ENCODE measurements around the gene ST8SIA5.

ST8SIA5 gene

DNA sequence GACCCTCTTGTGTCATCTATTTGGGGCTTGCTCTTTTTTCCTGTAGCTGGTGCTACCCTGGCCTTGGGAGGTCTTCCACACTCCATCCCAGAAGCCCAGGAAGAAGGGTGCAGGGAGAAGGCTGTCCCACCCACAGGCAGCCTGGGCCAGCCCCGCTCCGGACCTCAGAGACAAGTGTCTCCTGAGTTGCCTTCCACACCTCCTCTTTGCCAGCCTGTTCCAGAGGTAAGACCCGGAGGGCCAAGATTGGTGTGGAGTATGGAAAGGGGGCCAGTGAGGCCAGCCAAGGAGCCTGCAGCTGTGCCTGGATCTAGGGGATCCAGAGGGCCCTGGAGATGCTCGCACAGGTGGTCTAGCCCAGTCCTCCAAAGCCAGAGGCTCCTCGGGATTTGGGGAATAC lies 40.5 kb downstream of the ST8SIA5 start (continued):
- no peak for TF ChIP-seq CSDC2 (CRISPR knock-in tag; IDR thresholded peaks at IDR 0.05)
- TF ChIP-seq ZC3H10 (CRISPR knock-in tag; IDR thresholded peaks at IDR 0.05), result no peak
- no peak for TF ChIP-seq TCF4 (CRISPR knock-in tag; IDR thresholded peaks at IDR 0.05; ENCODE audit: borderline replicate concordance)
- no peak for TF ChIP-seq ZFP30 (CRISPR knock-in tag; IDR thresholded peaks at IDR 0.05)
- TF ChIP-seq RARB (CRISPR knock-in tag; IDR thresholded peaks at IDR 0.05), result no peak
- no peak for TF ChIP-seq TOX (CRISPR knock-in tag; IDR thresholded peaks at IDR 0.05; ENCODE audit: borderline replicate concordance)
- TF ChIP-seq ZNF565 (CRISPR knock-in tag; conservative IDR thresholded peaks at IDR 0.05; ENCODE audit: low read depth), result no peak

- no peak for ATAC-seq
- TF ChIP-seq, protein P1, sequence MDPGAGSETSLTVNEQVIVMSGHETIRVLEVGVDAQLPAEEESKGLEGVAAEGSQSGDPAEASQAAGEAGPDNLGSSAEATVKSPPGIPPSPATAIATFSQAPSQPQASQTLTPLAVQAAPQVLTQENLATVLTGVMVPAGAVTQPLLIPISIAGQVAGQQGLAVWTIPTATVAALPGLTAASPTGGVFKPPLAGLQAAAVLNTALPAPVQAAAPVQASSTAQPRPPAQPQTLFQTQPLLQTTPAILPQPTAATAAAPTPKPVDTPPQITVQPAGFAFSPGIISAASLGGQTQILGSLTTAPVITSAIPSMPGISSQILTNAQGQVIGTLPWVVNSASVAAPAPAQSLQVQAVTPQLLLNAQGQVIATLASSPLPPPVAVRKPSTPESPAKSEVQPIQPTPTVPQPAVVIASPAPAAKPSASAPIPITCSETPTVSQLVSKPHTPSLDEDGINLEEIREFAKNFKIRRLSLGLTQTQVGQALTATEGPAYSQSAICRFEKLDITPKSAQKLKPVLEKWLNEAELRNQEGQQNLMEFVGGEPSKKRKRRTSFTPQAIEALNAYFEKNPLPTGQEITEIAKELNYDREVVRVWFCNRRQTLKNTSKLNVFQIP (CRISPR knock-in tag; IDR thresholded peaks at IDR 0.05; ENCODE audit: borderline replicate concordance, low read depth), result no peak
- TF ChIP-seq, protein P2, sequence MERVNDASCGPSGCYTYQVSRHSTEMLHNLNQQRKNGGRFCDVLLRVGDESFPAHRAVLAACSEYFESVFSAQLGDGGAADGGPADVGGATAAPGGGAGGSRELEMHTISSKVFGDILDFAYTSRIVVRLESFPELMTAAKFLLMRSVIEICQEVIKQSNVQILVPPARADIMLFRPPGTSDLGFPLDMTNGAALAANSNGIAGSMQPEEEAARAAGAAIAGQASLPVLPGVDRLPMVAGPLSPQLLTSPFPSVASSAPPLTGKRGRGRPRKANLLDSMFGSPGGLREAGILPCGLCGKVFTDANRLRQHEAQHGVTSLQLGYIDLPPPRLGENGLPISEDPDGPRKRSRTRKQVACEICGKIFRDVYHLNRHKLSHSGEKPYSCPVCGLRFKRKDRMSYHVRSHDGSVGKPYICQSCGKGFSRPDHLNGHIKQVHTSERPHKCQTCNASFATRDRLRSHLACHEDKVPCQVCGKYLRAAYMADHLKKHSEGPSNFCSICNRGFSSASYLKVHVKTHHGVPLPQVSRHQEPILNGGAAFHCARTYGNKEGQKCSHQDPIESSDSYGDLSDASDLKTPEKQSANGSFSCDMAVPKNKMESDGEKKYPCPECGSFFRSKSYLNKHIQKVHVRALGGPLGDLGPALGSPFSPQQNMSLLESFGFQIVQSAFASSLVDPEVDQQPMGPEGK (CRISPR knock-in tag; IDR thresholded peaks at IDR 0.05; ENCODE audit: borderline replicate concordance), result no peak
- TF ChIP-seq ZNF8 (CRISPR knock-in tag; IDR thresholded peaks at IDR 0.05), result no peak
- TF ChIP-seq, protein P3, sequence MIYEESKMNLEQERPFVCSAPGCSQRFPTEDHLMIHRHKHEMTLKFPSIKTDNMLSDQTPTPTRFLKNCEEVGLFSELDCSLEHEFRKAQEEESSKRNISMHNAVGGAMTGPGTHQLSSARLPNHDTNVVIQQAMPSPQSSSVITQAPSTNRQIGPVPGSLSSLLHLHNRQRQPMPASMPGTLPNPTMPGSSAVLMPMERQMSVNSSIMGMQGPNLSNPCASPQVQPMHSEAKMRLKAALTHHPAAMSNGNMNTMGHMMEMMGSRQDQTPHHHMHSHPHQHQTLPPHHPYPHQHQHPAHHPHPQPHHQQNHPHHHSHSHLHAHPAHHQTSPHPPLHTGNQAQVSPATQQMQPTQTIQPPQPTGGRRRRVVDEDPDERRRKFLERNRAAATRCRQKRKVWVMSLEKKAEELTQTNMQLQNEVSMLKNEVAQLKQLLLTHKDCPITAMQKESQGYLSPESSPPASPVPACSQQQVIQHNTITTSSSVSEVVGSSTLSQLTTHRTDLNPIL (CRISPR knock-in tag; IDR thresholded peaks at IDR 0.05; ENCODE audit: low read depth), result no peak
- no peak for TF ChIP-seq ZNF70 (CRISPR knock-in tag; IDR thresholded peaks at IDR 0.05)
- TF ChIP-seq, protein P4, sequence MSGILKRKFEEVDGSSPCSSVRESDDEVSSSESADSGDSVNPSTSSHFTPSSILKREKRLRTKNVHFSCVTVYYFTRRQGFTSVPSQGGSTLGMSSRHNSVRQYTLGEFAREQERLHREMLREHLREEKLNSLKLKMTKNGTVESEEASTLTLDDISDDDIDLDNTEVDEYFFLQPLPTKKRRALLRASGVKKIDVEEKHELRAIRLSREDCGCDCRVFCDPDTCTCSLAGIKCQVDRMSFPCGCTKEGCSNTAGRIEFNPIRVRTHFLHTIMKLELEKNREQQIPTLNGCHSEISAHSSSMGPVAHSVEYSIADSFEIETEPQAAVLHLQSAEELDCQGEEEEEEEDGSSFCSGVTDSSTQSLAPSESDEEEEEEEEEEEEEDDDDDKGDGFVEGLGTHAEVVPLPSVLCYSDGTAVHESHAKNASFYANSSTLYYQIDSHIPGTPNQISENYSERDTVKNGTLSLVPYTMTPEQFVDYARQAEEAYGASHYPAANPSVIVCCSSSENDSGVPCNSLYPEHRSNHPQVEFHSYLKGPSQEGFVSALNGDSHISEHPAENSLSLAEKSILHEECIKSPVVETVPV (CRISPR knock-in tag; IDR thresholded peaks at IDR 0.05), result no peak
- TF ChIP-seq RARB (CRISPR knock-in tag; IDR thresholded peaks at IDR 0.05), result no peak
- no peak for TF ChIP-seq ZC3H10 (CRISPR knock-in tag; IDR thresholded peaks at IDR 0.05)
- TF ChIP-seq OSR1 (CRISPR knock-in tag; IDR thresholded peaks at IDR 0.05), result no peak
- TF ChIP-seq ESRRG (CRISPR knock-in tag; IDR thresholded peaks at IDR 0.05), result no peak
- TF ChIP-seq GLIS3 (CRISPR knock-in tag; IDR thresholded peaks at IDR 0.05), result no peak
Measured at GRCh38 chr18:46715062-46715461, 41.8 kb downstream of the ST8SIA5 start.

- peak; percentile 62 for ATAC-seq
- TF ChIP-seq OSR1 (CRISPR knock-in tag; IDR thresholded peaks at IDR 0.05), result no peak
- TF ChIP-seq, protein P5, sequence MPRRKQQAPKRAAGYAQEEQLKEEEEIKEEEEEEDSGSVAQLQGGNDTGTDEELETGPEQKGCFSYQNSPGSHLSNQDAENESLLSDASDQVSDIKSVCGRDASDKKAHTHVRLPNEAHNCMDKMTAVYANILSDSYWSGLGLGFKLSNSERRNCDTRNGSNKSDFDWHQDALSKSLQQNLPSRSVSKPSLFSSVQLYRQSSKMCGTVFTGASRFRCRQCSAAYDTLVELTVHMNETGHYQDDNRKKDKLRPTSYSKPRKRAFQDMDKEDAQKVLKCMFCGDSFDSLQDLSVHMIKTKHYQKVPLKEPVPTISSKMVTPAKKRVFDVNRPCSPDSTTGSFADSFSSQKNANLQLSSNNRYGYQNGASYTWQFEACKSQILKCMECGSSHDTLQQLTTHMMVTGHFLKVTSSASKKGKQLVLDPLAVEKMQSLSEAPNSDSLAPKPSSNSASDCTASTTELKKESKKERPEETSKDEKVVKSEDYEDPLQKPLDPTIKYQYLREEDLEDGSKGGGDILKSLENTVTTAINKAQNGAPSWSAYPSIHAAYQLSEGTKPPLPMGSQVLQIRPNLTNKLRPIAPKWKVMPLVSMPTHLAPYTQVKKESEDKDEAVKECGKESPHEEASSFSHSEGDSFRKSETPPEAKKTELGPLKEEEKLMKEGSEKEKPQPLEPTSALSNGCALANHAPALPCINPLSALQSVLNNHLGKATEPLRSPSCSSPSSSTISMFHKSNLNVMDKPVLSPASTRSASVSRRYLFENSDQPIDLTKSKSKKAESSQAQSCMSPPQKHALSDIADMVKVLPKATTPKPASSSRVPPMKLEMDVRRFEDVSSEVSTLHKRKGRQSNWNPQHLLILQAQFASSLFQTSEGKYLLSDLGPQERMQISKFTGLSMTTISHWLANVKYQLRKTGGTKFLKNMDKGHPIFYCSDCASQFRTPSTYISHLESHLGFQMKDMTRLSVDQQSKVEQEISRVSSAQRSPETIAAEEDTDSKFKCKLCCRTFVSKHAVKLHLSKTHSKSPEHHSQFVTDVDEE (CRISPR knock-in tag; IDR thresholded peaks at IDR 0.05), result no peak
- TF ChIP-seq TOX (CRISPR knock-in tag; IDR thresholded peaks at IDR 0.05; ENCODE audit: borderline replicate concordance), result no peak
- no peak for TF ChIP-seq GLIS3 (CRISPR knock-in tag; IDR thresholded peaks at IDR 0.05)
- no peak for TF ChIP-seq ZC3H10 (CRISPR knock-in tag; IDR thresholded peaks at IDR 0.05)
- no peak for TF ChIP-seq RARB (CRISPR knock-in tag; IDR thresholded peaks at IDR 0.05)
- TF ChIP-seq ISL1 (CRISPR knock-in tag; IDR thresholded peaks at IDR 0.05), result no peak
- no peak for TF ChIP-seq CSDC2 (CRISPR knock-in tag; IDR thresholded peaks at IDR 0.05)
Measured at GRCh38 chr18:46712406-46712805, 44.4 kb downstream of the ST8SIA5 start.

DNA sequence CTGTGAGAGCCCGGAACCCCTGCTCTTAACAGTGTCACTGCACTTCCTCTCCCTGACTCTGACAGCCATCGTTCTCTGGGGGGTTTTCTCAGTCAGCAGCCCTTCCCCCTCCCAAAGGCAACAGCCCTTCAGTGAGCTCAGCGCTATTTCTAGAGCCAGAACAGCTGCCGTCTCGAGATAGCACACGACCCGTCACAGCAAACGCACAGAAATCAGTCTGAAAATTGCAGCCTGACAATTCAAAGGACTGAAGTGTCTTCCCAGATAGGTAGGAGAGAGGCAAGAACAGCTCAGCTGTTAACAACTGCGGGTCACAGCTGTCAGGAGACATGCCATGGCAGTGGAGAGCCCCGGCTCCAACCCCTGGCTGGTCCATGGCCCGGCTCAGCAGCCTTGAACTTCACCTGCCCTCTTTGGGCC lies 45.4 kb downstream of the ST8SIA5 start:
- no peak for TF ChIP-seq ZFP3 (CRISPR knock-in tag; IDR thresholded peaks at IDR 0.05)
- no peak for TF ChIP-seq TOX (CRISPR knock-in tag; IDR thresholded peaks at IDR 0.05; ENCODE audit: borderline replicate concordance)
- TF ChIP-seq ZC3H10 (CRISPR knock-in tag; IDR thresholded peaks at IDR 0.05), result no peak
- TF ChIP-seq SNAI2 (CRISPR knock-in tag; IDR thresholded peaks at IDR 0.05), result no peak
- TF ChIP-seq ZNF8 (CRISPR knock-in tag; IDR thresholded peaks at IDR 0.05), result no peak
- TF ChIP-seq GLIS3 (CRISPR knock-in tag; IDR thresholded peaks at IDR 0.05), result no peak
- TF ChIP-seq, protein P3 (CRISPR knock-in tag; IDR thresholded peaks at IDR 0.05; ENCODE audit: low read depth), result no peak
- TF ChIP-seq ISL1 (CRISPR knock-in tag; IDR thresholded peaks at IDR 0.05), result no peak
- no peak for TF ChIP-seq PPARA (CRISPR knock-in tag; IDR thresholded peaks at IDR 0.05; ENCODE audit: borderline replicate concordance)
- TF ChIP-seq CSDC2 (CRISPR knock-in tag; IDR thresholded peaks at IDR 0.05), result no peak
- TF ChIP-seq ARNTL (CRISPR knock-in tag; IDR thresholded peaks at IDR 0.05; ENCODE audit: borderline replicate concordance, low read depth), result no peak
- no peak for TF ChIP-seq BACH2 (CRISPR knock-in tag; IDR thresholded peaks at IDR 0.05; ENCODE audit: borderline replicate concordance)
- TF ChIP-seq, protein P4 (CRISPR knock-in tag; IDR thresholded peaks at IDR 0.05), result no peak
- no peak for TF ChIP-seq OSR1 (CRISPR knock-in tag; IDR thresholded peaks at IDR 0.05)
- no peak for ATAC-seq

Data from SK-N-SH treated with all-trans-retinoic acid at 6 μM for 48 hours (cell line).